ENCODE measurements around the gene IL17C.
"Not testable (repeated sequence)": the region's sequence is repeated elsewhere in the genome, so short reads cannot be mapped to it uniquely, and the experiment has no call there.

The IL17C gene

DNA sequence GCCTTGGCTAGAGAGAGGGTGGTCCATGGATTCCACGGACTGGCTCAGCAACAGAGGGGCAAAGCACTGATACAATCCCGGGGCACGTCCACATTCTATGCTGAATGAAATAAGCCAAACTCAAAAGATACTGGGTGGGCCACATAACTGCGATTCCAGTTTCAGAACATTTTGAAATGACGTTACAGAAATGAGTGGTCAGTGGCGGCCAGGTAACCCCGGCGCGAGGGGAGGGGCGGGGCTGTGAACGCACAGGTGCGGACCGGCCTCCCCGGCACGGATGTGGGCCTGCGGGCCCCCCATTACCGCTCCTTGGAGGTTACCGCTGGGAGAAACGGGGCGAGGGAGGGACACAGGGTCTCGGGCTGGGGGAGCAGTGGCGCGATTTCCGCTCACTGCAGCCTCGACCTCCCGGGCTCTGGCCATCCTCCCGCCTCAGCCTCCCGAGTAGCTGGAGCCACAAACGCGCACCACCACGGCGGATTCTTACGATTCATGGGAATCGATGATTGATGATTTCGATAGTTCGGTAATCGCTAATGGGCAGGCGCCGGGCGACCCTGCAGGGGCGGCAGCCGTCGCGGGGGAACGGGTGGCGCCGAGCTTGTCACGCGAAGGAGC lies 24.0 kb downstream of the IL17C start:
- DNase-seq (ENCODE audit: insufficient read length, low spot score) (no peak), FAIRE-seq (peak; percentile 35)
- no peak for TF ChIP-seq TAF1 (IDR thresholded peaks at IDR 0.05; ENCODE audit: low read depth, low read length)
- no peak for TF ChIP-seq POLR2AphosphoS5 (IDR thresholded peaks at IDR 0.05; ENCODE audit: low read depth, low read length)
- TF ChIP-seq POU2F2 (IDR thresholded peaks at IDR 0.05; ENCODE audit: low read depth, low read length) = 0 out of 2 replicates have a peak, but pooled peaks have one; percentile 42

DNA sequence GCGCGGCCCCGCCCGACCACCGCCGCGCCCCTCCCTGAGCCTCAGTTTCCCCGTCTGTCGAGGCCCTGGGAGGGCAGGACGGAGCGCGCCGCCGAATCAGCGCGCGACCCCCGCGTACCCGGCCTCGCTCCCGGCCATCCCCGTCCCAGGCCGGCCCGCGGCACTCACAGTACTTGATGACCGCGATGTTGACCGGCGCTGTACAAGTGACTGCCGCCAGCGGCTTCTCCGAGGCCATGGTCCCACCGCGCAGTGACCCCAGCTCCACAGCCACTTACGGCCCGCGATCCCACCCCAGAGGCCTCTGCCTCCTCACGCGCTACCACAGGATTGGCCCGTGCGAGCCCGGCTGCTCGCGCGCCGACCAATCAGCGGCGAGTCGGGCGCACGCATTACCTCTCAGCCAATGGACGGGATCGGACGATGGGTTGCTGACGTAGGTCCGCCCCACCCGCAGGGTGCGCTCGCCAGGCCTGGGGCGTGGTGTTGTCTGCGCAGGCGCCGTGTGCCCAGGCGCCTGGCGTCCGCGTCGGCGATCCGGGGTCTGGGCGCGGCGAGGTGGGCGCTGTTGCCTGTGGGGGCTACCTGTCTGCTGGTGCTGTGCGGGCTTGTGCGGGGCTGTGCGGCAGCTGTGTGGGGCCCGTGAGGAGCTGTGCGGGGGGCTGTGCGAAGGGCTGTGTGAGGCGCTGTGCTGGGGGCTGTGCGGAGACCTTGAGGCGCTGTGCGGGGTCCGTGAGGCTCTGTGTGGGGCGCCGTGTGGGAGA lies 24.7 kb downstream of the IL17C start, which contains the start of gene MVD:
MVD (minus strand) TSS at position 249 of the 764 bp plus-strand sequence; CDS start at position 238, 11 bp downstream.
- TF ChIP-seq POLR2A (IDR thresholded peaks at IDR 0.05; ENCODE audit: low read depth, low read length) = peak; percentile 76
- no peak for TF ChIP-seq POU2F2 (IDR thresholded peaks at IDR 0.05; ENCODE audit: low read depth, low read length)
- TF ChIP-seq POLR2AphosphoS5 (IDR thresholded peaks at IDR 0.05; ENCODE audit: low read depth, low read length) = peak; percentile 64
- no peak for TF ChIP-seq PAX5 (IDR thresholded peaks at IDR 0.05; ENCODE audit: insufficient read depth, low read length, severe bottlenecking)
- TF ChIP-seq TAF1 (IDR thresholded peaks at IDR 0.05; ENCODE audit: low read depth, low read length) = peak; percentile 63; the same call in 1 of the 2 replicates
- DNase-seq (ENCODE audit: insufficient read length, low spot score) (peak; percentile 100), FAIRE-seq (peak; percentile 100)

DNA sequence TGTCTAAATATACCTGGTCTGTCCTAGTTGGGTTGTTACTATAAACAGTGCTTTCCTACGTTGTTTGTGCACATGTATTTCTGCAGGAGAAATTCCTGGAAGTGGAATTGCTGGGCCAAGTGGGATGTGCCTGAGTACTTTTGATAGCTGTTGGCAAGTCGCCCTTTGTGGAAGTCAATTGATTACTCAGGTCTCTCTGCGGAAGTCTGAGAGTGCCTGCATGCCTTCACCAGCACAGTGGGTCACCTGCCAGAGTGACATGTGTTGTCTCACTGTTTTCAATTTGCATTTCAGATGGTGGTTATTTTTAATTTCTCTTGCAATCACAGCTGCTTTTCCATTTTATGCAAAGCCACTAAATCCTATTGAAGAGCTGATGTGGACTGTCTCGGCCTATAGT lies 26.8 kb downstream of the IL17C start:
- TF ChIP-seq POLR2AphosphoS5 (IDR thresholded peaks at IDR 0.05; ENCODE audit: low read depth, low read length) = no peak
- no peak for TF ChIP-seq PAX5 (IDR thresholded peaks at IDR 0.05; ENCODE audit: insufficient read depth, low read length, severe bottlenecking)
- no peak for TF ChIP-seq POLR2A (IDR thresholded peaks at IDR 0.05; ENCODE audit: low read depth, low read length)
- TF ChIP-seq POU2F2 (IDR thresholded peaks at IDR 0.05; ENCODE audit: low read depth, low read length) = no peak
- TF ChIP-seq TAF1 (IDR thresholded peaks at IDR 0.05; ENCODE audit: low read depth, low read length) = no peak
- no peak for TF ChIP-seq SPI1 (IDR thresholded peaks at IDR 0.05; ENCODE audit: low read depth, low read length)
- FAIRE-seq = no peak
- DNase-seq (ENCODE audit: insufficient read length, low spot score) = no peak

DNA sequence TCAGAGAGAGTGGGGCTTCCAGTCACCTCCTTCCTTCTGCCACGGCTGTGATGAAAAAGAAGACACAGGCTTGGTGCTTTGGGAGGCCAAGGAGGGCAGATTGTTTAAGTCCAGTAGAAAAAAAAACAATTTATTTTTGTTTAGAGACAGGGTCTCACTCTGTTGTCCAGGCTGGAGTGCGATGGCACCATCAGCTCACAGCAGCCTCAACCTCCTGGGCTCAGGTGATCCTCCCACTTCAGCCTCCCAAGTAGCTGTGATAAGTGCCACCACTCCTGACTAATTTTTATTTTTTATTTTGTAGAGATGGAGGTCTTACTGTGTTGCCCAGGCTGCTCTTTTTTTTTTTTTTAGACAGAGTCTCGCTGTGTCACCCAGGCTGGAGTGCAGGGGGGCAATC lies 27.2 kb downstream of the IL17C start:
- DNase-seq (ENCODE audit: insufficient read length, low spot score) (no peak), FAIRE-seq (no peak)
- no peak for TF ChIP-seq POLR2AphosphoS5 (IDR thresholded peaks at IDR 0.05; ENCODE audit: low read depth, low read length)

DNA sequence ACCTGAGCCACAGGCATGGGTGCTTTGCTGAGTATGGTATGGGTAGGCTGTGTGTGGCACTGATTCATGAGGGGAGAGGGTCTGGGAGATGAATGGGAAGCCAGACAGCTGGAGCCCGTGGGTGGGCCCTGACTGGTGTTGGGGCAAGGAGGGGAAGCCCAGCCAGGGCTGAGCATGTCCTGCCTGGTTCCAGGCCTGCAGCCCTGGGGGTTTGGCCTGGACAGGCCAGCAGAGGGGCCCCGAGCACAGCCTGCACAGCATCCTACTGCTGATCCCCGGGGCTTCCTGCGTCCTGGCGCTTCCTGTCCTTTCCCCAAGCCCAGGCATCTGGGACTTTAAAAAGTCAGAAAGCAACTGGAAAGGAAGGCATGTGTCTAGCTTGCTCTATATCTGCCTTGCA lies 29.1 kb downstream of the IL17C start:
- TF ChIP-seq POLR2A (IDR thresholded peaks at IDR 0.05; ENCODE audit: low read depth, low read length) (no peak), TAF1 (IDR thresholded peaks at IDR 0.05; ENCODE audit: low read depth, low read length) (no peak), POLR2AphosphoS5 (IDR thresholded peaks at IDR 0.05; ENCODE audit: low read depth, low read length) (no peak), POU2F2 (IDR thresholded peaks at IDR 0.05; ENCODE audit: low read depth, low read length) (no peak), SPI1 (IDR thresholded peaks at IDR 0.05; ENCODE audit: low read depth, low read length) (no peak), PAX5 (IDR thresholded peaks at IDR 0.05; ENCODE audit: insufficient read depth, low read length, severe bottlenecking) (no peak)
- FAIRE-seq (no peak), DNase-seq (ENCODE audit: insufficient read length, low spot score) (no peak)

DNA sequence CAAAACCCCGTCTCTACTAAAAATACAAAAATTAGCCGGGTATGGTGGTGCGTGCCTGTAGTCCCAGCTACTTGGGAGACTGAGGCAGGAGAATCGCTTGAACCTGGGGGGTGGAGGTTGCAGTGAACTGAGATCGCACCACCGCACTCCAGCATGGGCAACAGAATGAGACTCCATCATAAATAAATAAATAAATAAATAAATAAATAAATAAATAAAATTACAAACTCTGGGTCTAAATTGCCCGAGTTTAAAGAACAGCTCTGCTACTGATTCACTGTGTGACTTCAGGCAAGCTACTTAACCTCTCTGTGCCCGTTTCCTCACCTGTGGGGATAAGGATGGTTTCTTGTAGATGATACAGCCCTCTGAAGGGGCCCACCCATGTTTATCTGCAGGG lies 31.1 kb downstream of the IL17C start:
- DNase-seq (ENCODE audit: insufficient read length, low spot score); FAIRE-seq: not testable (repeated sequence)

DNA sequence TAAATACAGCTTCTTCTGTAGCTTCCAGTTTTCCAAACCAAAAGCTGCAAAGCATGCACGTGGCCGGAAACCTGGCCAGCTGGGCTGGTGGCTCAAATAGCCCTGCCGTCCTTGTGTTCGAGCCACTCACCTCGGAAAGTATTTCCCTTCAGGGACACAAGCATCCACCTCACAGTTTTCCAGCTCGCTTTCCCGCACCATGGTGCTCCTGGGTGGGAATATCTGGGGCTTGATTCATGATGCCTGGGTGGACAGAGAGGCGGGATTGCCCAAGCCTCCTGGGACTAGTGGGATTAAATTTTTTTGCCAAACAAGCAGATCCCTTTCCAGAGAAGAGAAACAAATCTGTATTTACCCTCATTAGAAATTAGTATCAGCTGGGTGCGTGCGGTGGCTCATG lies 31.6 kb downstream of the IL17C start:
- no peak for FAIRE-seq
- DNase-seq (ENCODE audit: insufficient read length, low spot score) = no peak
- TF ChIP-seq POLR2AphosphoS5 (IDR thresholded peaks at IDR 0.05; ENCODE audit: low read depth, low read length) (no peak), PAX5 (IDR thresholded peaks at IDR 0.05; ENCODE audit: insufficient read depth, low read length, severe bottlenecking) (no peak), SPI1 (IDR thresholded peaks at IDR 0.05; ENCODE audit: low read depth, low read length) (no peak), POLR2A (IDR thresholded peaks at IDR 0.05; ENCODE audit: low read depth, low read length) (no peak), TAF1 (IDR thresholded peaks at IDR 0.05; ENCODE audit: low read depth, low read length) (no peak), POU2F2 (IDR thresholded peaks at IDR 0.05; ENCODE audit: low read depth, low read length) (no peak)

DNA sequence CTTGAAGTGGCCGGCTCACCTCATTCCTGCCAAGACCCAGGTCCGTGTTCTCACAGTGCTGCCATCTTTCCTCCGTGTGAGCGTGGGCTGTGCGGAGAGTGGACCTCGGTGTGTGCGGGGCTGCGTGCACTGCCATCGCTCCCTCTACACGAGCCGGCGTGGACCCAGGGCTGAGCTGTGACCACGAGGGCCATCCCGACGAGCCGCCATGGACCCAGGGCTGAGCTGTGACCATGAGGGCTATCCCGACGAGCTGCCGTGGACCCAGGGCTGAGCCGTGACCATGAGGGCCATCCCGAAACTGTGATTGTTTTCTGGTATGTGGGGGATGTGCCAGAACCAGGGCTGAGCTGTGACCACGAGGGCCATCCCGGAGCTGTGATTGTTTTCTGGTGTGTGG lies 33.4 kb downstream of the IL17C start:
- DNase-seq (ENCODE audit: insufficient read length, low spot score) = no peak
- TF ChIP-seq SPI1 (IDR thresholded peaks at IDR 0.05; ENCODE audit: low read depth, low read length) (no peak), POU2F2 (IDR thresholded peaks at IDR 0.05; ENCODE audit: low read depth, low read length) (no peak), POLR2A (IDR thresholded peaks at IDR 0.05; ENCODE audit: low read depth, low read length) (no peak), PAX5 (IDR thresholded peaks at IDR 0.05; ENCODE audit: insufficient read depth, low read length, severe bottlenecking) (no peak), POLR2AphosphoS5 (IDR thresholded peaks at IDR 0.05; ENCODE audit: low read depth, low read length) (no peak), TAF1 (IDR thresholded peaks at IDR 0.05; ENCODE audit: low read depth, low read length) (no peak)
- no peak for FAIRE-seq

DNA sequence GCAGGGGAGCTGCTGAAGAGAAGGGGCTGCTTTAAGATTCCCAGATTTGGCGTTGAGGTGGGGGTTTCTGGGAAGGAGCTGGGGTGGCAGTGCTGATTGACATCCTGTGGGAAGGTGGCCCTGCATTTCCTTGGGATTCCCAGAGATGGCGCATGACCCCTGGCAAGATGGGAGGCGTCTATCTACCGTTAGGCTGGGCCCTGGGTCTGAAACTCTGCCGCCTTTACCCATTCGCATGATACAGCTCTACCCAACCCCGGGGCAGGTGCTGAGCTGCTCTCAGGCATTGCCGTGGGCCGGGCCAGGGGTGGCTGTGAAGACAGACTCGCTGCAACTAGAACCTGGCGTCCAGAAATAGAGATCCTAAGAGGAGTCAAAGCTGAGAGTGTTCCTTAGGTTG lies 34.4 kb downstream of the IL17C start:
- FAIRE-seq = no peak
- DNase-seq (ENCODE audit: insufficient read length, low spot score) = no peak
- TF ChIP-seq POLR2A (IDR thresholded peaks at IDR 0.05; ENCODE audit: low read depth, low read length) = no peak
- no peak for TF ChIP-seq TAF1 (IDR thresholded peaks at IDR 0.05; ENCODE audit: low read depth, low read length)
- no peak for TF ChIP-seq PAX5 (IDR thresholded peaks at IDR 0.05; ENCODE audit: insufficient read depth, low read length, severe bottlenecking)
- no peak for TF ChIP-seq SPI1 (IDR thresholded peaks at IDR 0.05; ENCODE audit: low read depth, low read length)
- TF ChIP-seq POLR2AphosphoS5 (IDR thresholded peaks at IDR 0.05; ENCODE audit: low read depth, low read length) = no peak
- no peak for TF ChIP-seq POU2F2 (IDR thresholded peaks at IDR 0.05; ENCODE audit: low read depth, low read length)

DNA sequence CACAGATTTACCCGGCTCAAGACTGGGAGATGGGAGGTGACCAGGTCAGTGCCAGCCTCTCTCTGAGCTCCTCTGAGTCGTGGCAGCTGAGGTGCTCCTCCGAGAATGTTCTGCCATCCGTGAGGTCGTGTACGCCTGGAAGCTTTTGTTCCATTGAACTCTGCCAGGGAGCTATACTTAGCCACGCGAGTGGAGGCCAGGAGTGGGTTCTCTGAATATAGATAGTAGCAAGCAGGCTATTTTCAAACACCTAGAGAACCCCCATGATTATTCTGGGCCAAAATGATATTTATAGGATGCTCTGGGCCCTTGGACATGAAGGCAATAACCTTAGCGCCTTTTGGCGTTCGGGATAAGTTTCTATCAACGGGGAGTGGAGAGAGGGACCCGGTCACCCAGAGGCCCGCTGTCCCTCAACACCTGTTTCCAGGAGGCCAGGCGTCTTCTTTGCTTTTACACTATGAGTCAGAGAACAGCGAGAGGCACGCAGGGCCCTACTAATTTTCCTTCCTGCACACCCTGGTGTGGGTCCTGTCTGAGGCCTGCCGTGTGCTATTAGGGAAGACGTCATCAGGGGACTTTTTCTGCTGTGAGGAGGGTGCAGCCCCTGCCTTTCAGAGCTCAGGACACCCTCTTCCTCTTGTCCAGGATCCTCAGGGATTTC lies 35.5 kb downstream of the IL17C start:
- DNase-seq (ENCODE audit: insufficient read length, low spot score) (peak; percentile 63), FAIRE-seq (peak; percentile 69)
- peak; percentile 18; the same call in 1 of the 2 replicates for TF ChIP-seq TAF1 (IDR thresholded peaks at IDR 0.05; ENCODE audit: low read depth, low read length)
- 0 out of 2 replicates have a peak, but pooled peaks have one; percentile 12 for TF ChIP-seq SPI1 (IDR thresholded peaks at IDR 0.05; ENCODE audit: low read depth, low read length)
- no peak for TF ChIP-seq POLR2A (IDR thresholded peaks at IDR 0.05; ENCODE audit: low read depth, low read length)
